Duodenal mucosa (tissue), 2 donors: ENCODE measurements around the gene HES5.

Experiments
- H3K27ac ChIP-seq: one replicate; pipeline ENCODE4 v1.7.0; 2013; ENCODE audit warnings: low read depth, low read length
- H3K27me3 ChIP-seq, 2 donors: one replicate each; pipeline ENCODE4 v1.7.0; 2013; ENCODE audit warnings: low read length in 2 of 2, control low read depth in 1 of 2; ENCODE audit not compliant: insufficient read depth in 2 of 2, control insufficient read depth in 1 of 2
- H3K36me3 ChIP-seq, 2 donors: one replicate each; pipeline ENCODE4 v1.7.0; 2013; ENCODE audit warnings: low read length in 2 of 2, control low read depth in 1 of 2; ENCODE audit not compliant: insufficient read depth in 2 of 2, control insufficient read depth in 1 of 2
- H3K4me1 ChIP-seq, 2 donors: one replicate each; pipeline ENCODE4 v1.7.0; 2013; ENCODE audit warnings: low read length in 2 of 2, control low read depth in 1 of 2; ENCODE audit not compliant: insufficient read depth in 2 of 2, control insufficient read depth in 1 of 2
- H3K4me3 ChIP-seq, 2 donors: one replicate each; pipeline ENCODE4 v1.7.0; 2013; ENCODE audit warnings: low read length in 2 of 2, low read depth in 1 of 2
- H3K9ac ChIP-seq, 2 donors: one replicate each; pipeline ENCODE4 v1.7.0; 2013; ENCODE audit warnings: low read length in 2 of 2, low read depth in 1 of 2
- H3K9me3 ChIP-seq, 2 donors: one replicate each; pipeline ENCODE4 v1.7.0; 2013; ENCODE audit warnings: low read length in 2 of 2, control low read depth in 1 of 2; ENCODE audit not compliant: control insufficient read depth in 1 of 2

HES5 gene

GRCh38 chr1:2540816-2541492 lies 10.9 kb upstream of the HES5 start:
- Histone ChIP-seq H3K9me3 (no peaks in the 10 kb centered on the region), H3K27ac (no peak overlapping the region), H3K36me3 (no peaks in the 10 kb centered on the region), H3K4me3 (no peak overlapping the region), H3K9ac (no peak overlapping the region), H3K27me3 (peaks cover 8 to 22% of the 10 kb centered on the region in 2 donors), H3K4me1 (peaks cover 19 to 48% of the 10 kb centered on the region in 2 donors)

GRCh38 chr1:2539312-2539907 lies 9.3 kb upstream of the HES5 start:
- H3K9me3 ChIP-seq: no peaks in the 10 kb centered on the region
- H3K4me3 ChIP-seq: no peak overlapping the region
- H3K9ac ChIP-seq: no peak overlapping the region
- H3K36me3 ChIP-seq: no peaks in the 10 kb centered on the region
- no peak overlapping the region for H3K27ac ChIP-seq
- peaks cover 23 to 46% of the 10 kb centered on the region in 2 donors for H3K4me1 ChIP-seq
- peaks cover 22 to 32% of the 10 kb centered on the region in 2 donors for H3K27me3 ChIP-seq

- H3K9ac ChIP-seq: no peak overlapping the region
- H3K4me3 ChIP-seq: no peak overlapping the region
- H3K27me3 ChIP-seq: peaks cover 25 to 32% of the 10 kb centered on the region in 2 donors
- peaks cover 18 to 41% of the 10 kb centered on the region in 2 donors for H3K4me1 ChIP-seq
- H3K27ac ChIP-seq: no peak overlapping the region
- H3K36me3 ChIP-seq: no peaks in the 10 kb centered on the region
- no peaks in the 10 kb centered on the region for H3K9me3 ChIP-seq
Observed at GRCh38 chr1:2538872-2539271, 8.8 kb upstream of the HES5 start.

GRCh38 chr1:2538376-2538775 lies 8.3 kb upstream of the HES5 start:
- H3K9ac ChIP-seq: no peak overlapping the region
- H3K9me3 ChIP-seq: no peaks in the 10 kb centered on the region
- H3K27ac ChIP-seq: no peak overlapping the region
- peaks cover 25 to 32% of the 10 kb centered on the region in 2 donors for H3K27me3 ChIP-seq
- H3K4me3 ChIP-seq: no peak overlapping the region
- no peaks in the 10 kb centered on the region for H3K36me3 ChIP-seq
- peaks cover 18 to 38% of the 10 kb centered on the region in 2 donors for H3K4me1 ChIP-seq

GRCh38 chr1:2537784-2538115 lies 7.7 kb upstream of the HES5 start:
- Histone ChIP-seq H3K4me1 (peaks cover 18 to 38% of the 10 kb centered on the region in 2 donors), H3K36me3 (no peaks in the 10 kb centered on the region), H3K27me3 (peaks cover 28 to 35% of the 10 kb centered on the region in 2 donors), H3K9me3 (no peaks in the 10 kb centered on the region), H3K27ac (no peak overlapping the region), H3K4me3 (no peak overlapping the region), H3K9ac (no peak overlapping the region)

- Histone ChIP-seq H3K4me1 (peaks cover 21 to 28% of the 10 kb centered on the region in 2 donors), H3K4me3 (no peak overlapping the region), H3K27ac (no peak overlapping the region), H3K9ac (no peak overlapping the region), H3K36me3 (no peaks in the 10 kb centered on the region), H3K9me3 (no peaks in the 10 kb centered on the region), H3K27me3 (peaks cover 28 to 50% of the 10 kb centered on the region in 2 donors)
Observed at GRCh38 chr1:2535981-2536380, 5.9 kb upstream of the HES5 start.

- Histone ChIP-seq H3K27me3 (peaks cover 33 to 54% of the 10 kb centered on the region in 2 donors), H3K27ac (no peak overlapping the region), H3K4me3 (no peak overlapping the region), H3K36me3 (no peaks in the 10 kb centered on the region), H3K9ac (no peak overlapping the region), H3K9me3 (no peaks in the 10 kb centered on the region), H3K4me1 (peaks cover 26 to 33% of the 10 kb centered on the region in 2 donors)
Observed at GRCh38 chr1:2535455-2535854, 5.4 kb upstream of the HES5 start.

GRCh38 chr1:2534687-2535441 lies 4.8 kb upstream of the HES5 start:
- Histone ChIP-seq H3K27me3 (peaks cover 36 to 54% of the 10 kb centered on the region in 2 donors), H3K27ac (no peak overlapping the region), H3K4me3 (no peak overlapping the region), H3K9me3 (no peaks in the 10 kb centered on the region), H3K4me1 (peaks cover 26 to 34% of the 10 kb centered on the region in 2 donors), H3K36me3 (no peaks in the 10 kb centered on the region), H3K9ac (no peak overlapping the region)

GRCh38 chr1:2534315-2534686 lies 4.2 kb upstream of the HES5 start:
- H3K4me3 ChIP-seq: no peak overlapping the region
- no peaks in the 10 kb centered on the region for H3K36me3 ChIP-seq
- no peaks in the 10 kb centered on the region for H3K9me3 ChIP-seq
- peaks cover 26 to 36% of the 10 kb centered on the region in 2 donors for H3K4me1 ChIP-seq
- peaks cover 36 to 49% of the 10 kb centered on the region in 2 donors for H3K27me3 ChIP-seq
- H3K27ac ChIP-seq: no peak overlapping the region
- no peak overlapping the region for H3K9ac ChIP-seq

- peaks cover 44 to 47% of the 10 kb centered on the region in 2 donors for H3K27me3 ChIP-seq
- no peak overlapping the region for H3K9ac ChIP-seq
- no peak overlapping the region for H3K27ac ChIP-seq
- H3K9me3 ChIP-seq: no peaks in the 10 kb centered on the region
- peaks cover 33 to 44% of the 10 kb centered on the region in 2 donors for H3K4me1 ChIP-seq
- H3K36me3 ChIP-seq: no peaks in the 10 kb centered on the region
- no peak overlapping the region for H3K4me3 ChIP-seq
Observed at GRCh38 chr1:2533365-2533764, 3.3 kb upstream of the HES5 start.
